GM23248 (cell line): ENCODE measurements around the gene HOXC13.
A peak's percentile ranks its signal among the peaks of the same experiment; 100 is the strongest.

ENCODE experiments used
- EZH2 ChIP-seq: fragments of 200-600 bp; sonication (generic); IDR thresholded peaks from 2 replicates; pipeline ENCODE4 v1.6.1; 2018; ENCODE audit warnings: antibody characterized with exemption, mild to moderate bottlenecking; ENCODE audit not compliant: insufficient read depth, poor library complexity, severe bottlenecking
- EZH2phosphoT487 ChIP-seq: fragments of 200-600 bp; sonication (generic); IDR thresholded peaks from 2 replicates; pipeline ENCODE4 v1.6.1; 2018; ENCODE audit warnings: antibody characterized with exemption, moderate library complexity, mild to moderate bottlenecking, low read depth; ENCODE audit not compliant: insufficient read depth

DNA sequence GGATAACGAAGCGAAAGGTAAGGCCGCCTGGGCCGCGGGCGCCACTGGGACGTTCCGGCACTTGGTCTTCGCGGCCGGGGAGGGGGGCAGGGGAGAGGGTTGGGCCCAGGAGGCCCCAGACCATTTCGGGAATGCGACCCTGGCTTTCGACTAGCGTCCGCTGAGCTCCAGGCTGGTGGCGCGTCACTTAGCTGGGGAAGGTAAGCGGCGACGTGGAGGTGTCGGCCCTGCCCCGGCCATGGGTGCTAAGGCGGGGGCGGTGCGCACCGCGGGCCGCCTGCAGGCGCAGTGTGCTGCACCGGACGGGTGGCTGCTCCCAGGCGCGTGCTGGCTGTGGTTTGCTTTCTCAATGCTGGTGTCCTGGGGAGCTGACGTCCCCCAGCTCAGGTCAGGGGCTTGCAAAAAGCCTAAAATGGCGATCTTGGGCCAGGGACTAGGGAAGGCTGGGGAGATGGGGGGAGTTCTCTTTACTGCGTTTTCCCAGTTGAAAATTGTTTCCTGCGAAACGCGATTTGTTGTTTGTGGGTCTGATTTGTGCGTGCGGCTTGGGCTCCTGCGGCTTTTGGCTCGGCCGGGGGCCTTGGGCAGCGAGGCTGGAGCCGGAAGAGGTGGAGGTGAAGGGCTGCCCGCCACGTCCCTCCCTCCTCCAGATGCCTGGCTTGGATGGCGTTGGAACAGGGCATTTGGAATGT lies 47.5 kb downstream of the HOXC13 start:
- peak; percentile 25; the same call in 1 of the 2 replicates for TF ChIP-seq EZH2phosphoT487
- TF ChIP-seq EZH2 = peak; percentile 49
